ENCODE measurements around the gene PACRG. TPM values are rescaled to one million over a fixed set of nuclear protein-coding genes. Genes with fewer than 3 reads are reported as not detected.

PACRG gene
- total and polyA plus RNA-seq, 9 donors = 2.5 to 33.1 (median 3.8) TPM

GRCh38 chr6:163285691-163286090 is 557.9 kb downstream of the PACRG start:
- TF ChIP-seq CTCF (IDR thresholded peaks at IDR 0.05) (no peak), EP300 (IDR thresholded peaks at IDR 0.05) (no peak), POLR2A (IDR thresholded peaks at IDR 0.05) (no peak)
- H3K9me3 ChIP-seq = no peaks in the 10 kb centered on the region
- peaks cover 1% of the 10 kb centered on the region for H3K4me1 ChIP-seq (ENCODE audit: insufficient read depth)
- 74 to 85% (median 83%) methylated on average over 7 of the region's 7 CpGs for WGBS, 3 donors
- H3K27me3 ChIP-seq = no peaks in the 10 kb centered on the region
- no peaks in the 10 kb centered on the region for H3K36me3 ChIP-seq
- no peak overlapping the region for H3K27ac ChIP-seq
- H3K4me3 ChIP-seq = no peak overlapping the region
- intact Hi-C loops (cut with DNase I) = no loop called here
- no peak for DNase-seq

- Histone ChIP-seq H3K4me1 (ENCODE audit: insufficient read depth) (peaks cover 1% of the 10 kb centered on the region), H3K9me3 (no peaks in the 10 kb centered on the region), H3K27ac (no peak overlapping the region), H3K4me3 (no peak overlapping the region), H3K27me3 (no peaks in the 10 kb centered on the region), H3K36me3 (no peaks in the 10 kb centered on the region)
- intact Hi-C loops (cut with DNase I) = no loop called here
- 93 to 97% (median 94%) methylated on average over 8 of the region's 8 CpGs for WGBS, 3 donors
- no peak for DNase-seq
- TF ChIP-seq POLR2A (IDR thresholded peaks at IDR 0.05) (no peak), EP300 (IDR thresholded peaks at IDR 0.05) (no peak), CTCF (IDR thresholded peaks at IDR 0.05) (no peak)
These were observed 559.9 kb downstream of the PACRG start for GRCh38 chr6:163287626-163288025.

- Histone ChIP-seq H3K4me3 (no peak overlapping the region), H3K27ac (no peak overlapping the region)
These were observed 560.3 kb downstream of the PACRG start for GRCh38 chr6:163288066-163288465.

GRCh38 chr6:163288915-163289314 is 561.1 kb downstream of the PACRG start:
- Histone ChIP-seq H3K27ac (no peak overlapping the region), H3K36me3 (no peaks in the 10 kb centered on the region), H3K27me3 (no peaks in the 10 kb centered on the region), H3K4me1 (ENCODE audit: insufficient read depth) (peaks cover 1% of the 10 kb centered on the region), H3K9me3 (no peaks in the 10 kb centered on the region), H3K4me3 (no peak overlapping the region)
- intact Hi-C loops (cut with DNase I) = no loop called here
- WGBS, 3 donors = 82 to 87% (median 83%) methylated on average over 11 of the region's 11 CpGs
- no peak for DNase-seq
- TF ChIP-seq CTCF (IDR thresholded peaks at IDR 0.05) = no peak
- TF ChIP-seq EP300 (IDR thresholded peaks at IDR 0.05) = no peak
- TF ChIP-seq POLR2A (IDR thresholded peaks at IDR 0.05) = no peak

More at GRCh38 chr6:163288066-163288465, 560.3 kb downstream of the PACRG start:
- no peak for DNase-seq
- Histone ChIP-seq H3K27me3 (no peaks in the 10 kb centered on the region), H3K9me3 (no peaks in the 10 kb centered on the region), H3K36me3 (no peaks in the 10 kb centered on the region), H3K4me1 (ENCODE audit: insufficient read depth) (peaks cover 1% of the 10 kb centered on the region)
- WGBS, 3 donors = 89 to 95% (median 92%) methylated on average over 8 of the region's 8 CpGs
- intact Hi-C loops (cut with DNase I) = no loop called here
- no peak for TF ChIP-seq CTCF (IDR thresholded peaks at IDR 0.05)
- no peak for TF ChIP-seq EP300 (IDR thresholded peaks at IDR 0.05)
- TF ChIP-seq POLR2A (IDR thresholded peaks at IDR 0.05) = no peak

Data from ovary (tissue), 9 donors.